DND-41 (cell line): Measurements from ENCODE around the gene C5orf34.
A peak's percentile ranks its signal among the peaks of the same experiment; 100 is the strongest.

ENCODE experiments used
- EZH2 ChIP-seq: IDR thresholded peaks from 3 replicates; pipeline ENCODE4 v1.6.1; 2012; ENCODE audit warnings: borderline replicate concordance, low read depth, mild to moderate bottlenecking, moderate library complexity, low read length, inconsistent platforms; ENCODE audit not compliant: severe bottlenecking
- TF ChIP-seq, protein P1 (sequence below): IDR thresholded peaks from 2 replicates; pipeline ENCODE4 v1.5.1; 2012; ENCODE audit warnings: borderline replicate concordance, low read length, moderate library complexity, mild to moderate bottlenecking; ENCODE audit not compliant: poor library complexity, severe bottlenecking; ENCODE audit errors: extremely low read depth

- TF ChIP-seq, protein P1, sequence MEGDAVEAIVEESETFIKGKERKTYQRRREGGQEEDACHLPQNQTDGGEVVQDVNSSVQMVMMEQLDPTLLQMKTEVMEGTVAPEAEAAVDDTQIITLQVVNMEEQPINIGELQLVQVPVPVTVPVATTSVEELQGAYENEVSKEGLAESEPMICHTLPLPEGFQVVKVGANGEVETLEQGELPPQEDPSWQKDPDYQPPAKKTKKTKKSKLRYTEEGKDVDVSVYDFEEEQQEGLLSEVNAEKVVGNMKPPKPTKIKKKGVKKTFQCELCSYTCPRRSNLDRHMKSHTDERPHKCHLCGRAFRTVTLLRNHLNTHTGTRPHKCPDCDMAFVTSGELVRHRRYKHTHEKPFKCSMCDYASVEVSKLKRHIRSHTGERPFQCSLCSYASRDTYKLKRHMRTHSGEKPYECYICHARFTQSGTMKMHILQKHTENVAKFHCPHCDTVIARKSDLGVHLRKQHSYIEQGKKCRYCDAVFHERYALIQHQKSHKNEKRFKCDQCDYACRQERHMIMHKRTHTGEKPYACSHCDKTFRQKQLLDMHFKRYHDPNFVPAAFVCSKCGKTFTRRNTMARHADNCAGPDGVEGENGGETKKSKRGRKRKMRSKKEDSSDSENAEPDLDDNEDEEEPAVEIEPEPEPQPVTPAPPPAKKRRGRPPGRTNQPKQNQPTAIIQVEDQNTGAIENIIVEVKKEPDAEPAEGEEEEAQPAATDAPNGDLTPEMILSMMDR = peak; percentile 10
- no peak for TF ChIP-seq EZH2
Measured at GRCh38 chr5:43437062-43437660, 77.8 kb downstream of the C5orf34 start.
